HG02840 (cell line): ENCODE data around the gene BCL2.

ENCODE experiments used
- ATAC-seq: cut with Tn5 transposase; IDR thresholded peaks from one replicate; pipeline ENCODE4 v1.9.1; 2021; ENCODE audit warnings: mild to moderate bottlenecking, moderate library complexity, moderate number of reproducible peaks; ENCODE audit not compliant: unreplicated experiment, low FRiP score

BCL2 gene

DNA sequence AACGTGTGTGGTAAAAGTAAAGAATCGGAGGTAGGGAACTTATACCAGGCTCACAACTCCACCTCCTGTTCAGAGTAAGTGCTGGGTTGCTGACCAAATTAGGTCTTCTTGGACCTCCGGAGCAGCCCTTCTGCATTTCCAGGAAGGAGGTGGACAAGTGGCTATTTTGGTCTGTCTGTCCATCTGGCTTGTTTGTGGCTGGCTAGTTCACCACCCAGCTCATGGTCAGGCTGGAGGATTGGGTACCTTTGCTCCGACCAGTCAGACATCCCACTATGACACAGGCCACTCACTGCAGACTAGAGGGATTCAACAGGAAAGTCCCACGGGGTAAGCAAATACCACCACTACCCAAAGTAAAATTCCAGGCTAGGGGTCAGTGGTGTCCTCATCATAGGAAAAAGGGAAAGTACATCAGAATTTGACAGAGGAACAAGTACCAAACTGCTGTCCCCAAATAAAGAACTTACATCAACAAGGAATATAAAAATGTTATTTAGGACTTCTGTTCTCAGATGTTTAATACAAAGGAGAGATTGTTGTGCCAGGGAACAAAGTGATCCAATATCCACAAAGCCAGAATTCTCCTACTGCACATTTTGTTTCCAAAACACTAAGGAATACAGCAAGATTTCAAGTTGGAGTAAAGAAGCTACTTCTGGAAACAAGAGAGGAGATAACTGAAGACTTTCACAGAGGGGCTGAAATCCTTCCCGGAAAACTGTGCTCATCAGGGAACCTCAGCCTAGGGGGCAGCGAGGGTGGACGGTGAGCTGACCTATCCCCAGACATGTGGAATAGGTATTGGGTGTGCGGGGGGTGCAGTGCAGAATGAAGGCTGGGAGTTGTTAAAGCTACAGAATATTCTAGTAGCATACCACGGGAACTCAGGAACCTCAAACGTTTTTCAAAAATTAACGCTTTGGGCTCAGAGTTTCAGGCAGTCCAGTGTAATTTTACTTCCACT is 56.9 kb downstream of the BCL2 start:
- no peak for ATAC-seq

DNA sequence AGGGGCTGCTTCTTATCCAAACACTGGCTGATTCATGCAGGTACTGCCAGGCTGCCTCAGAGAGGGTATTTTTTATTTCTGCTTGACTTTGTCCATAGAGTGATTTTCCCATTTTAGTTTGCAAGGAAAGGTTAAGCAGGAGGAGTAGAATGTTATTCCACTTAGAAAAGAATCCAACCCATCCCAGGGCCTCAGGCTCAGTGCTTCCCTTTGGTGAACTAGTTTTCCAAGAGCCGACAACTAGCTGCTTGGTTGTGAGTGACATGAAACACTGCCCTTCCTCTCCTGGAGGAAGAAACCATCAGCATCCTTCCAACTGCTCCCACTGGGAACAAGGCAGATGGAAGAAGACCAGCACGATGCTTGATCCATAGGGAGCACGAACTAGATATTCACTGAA is 58.5 kb downstream of the BCL2 start:
- no peak for ATAC-seq

DNA sequence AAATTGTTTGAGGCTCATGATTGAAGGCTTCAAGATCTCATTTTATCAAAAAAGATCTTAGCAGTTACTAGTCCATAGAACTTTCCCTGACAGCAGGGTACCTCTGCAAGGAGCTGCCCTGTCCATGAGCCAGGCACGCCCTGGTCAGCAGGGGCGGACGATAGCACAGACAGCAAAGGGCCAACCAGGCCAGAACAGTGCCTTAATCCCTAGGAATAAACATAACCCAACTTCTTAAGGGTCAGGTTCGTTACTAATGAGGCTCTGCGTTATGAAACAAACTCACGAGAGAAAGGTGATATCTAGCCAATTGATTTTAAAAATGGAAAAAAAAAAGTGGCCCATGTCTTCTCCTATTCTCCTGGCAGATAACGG is 59.2 kb downstream of the BCL2 start:
- no peak for ATAC-seq

DNA sequence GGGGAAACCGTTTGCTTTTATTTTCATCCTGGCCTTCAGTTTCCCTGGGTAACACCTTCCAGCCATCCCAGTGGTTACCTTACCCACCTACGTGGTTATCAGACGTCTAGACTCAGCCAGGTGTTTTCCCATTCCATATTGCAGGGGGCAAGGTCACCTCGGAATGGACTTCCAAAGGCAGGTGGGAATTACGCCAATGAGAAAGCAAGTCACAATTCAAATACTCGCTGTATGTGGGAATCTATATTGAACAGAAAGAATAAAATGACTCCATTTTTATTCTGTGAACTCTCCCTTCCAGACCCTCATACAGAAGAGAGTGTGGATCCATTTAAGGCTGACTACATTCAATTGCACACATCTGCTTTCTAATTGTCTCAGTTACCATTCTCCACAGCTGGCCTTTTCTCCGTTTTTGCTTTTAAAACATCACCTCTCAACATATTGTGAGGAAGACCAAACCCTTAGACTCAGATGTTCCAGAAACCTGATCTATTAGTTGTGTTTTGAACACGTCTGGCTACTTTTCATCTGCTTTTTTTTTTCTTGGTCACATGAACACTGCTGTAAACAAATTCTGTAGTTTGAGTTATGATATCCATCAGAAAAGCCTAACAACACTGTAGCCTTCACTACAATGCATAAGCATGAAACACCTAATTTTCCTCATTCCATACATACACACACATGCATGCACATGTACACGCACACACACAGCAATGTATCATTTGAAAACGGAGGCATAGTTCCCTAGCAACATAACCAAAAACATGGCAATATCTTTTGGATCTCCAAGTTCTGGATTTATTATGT is 59.8 kb downstream of the BCL2 start:
- ATAC-seq, result no peak

DNA sequence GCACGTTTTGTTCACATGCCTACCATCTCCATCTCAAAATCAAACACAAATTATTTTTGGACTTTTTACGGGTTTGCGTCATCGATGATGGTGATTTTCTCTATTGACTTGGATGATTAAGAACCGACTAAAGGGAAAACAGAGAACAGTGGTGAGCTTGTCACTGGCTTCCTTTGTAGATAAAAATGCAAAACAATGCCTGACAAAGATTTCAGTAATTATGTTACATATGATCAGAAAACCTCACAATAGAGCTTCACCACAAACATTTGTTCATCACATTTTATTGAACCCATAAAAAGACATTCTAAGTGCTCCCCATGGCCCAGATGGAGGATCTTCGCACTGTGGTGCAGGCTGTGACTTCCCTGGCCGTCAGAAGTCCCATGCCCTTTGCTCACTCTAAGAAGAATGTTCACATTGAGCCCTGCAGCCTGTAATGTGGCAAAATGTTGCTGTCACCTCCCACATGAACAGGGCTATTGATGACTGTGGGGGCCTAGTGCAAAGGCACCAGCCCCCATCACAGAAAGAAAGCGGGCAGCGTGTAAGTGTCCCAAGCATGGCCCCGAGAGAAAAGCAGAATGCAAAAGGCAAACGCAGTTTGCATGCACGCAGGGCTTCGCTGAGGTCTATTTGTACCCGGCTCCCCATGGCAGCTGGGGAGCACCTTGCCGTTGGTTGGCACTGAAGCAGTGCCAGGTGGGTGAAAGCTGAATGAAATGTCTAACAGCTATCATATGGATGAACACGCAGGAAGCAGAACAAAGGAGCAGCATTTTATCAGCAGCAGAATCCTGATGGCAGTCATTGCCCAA is 60.6 kb downstream of the BCL2 start:
- ATAC-seq, result no peak

DNA sequence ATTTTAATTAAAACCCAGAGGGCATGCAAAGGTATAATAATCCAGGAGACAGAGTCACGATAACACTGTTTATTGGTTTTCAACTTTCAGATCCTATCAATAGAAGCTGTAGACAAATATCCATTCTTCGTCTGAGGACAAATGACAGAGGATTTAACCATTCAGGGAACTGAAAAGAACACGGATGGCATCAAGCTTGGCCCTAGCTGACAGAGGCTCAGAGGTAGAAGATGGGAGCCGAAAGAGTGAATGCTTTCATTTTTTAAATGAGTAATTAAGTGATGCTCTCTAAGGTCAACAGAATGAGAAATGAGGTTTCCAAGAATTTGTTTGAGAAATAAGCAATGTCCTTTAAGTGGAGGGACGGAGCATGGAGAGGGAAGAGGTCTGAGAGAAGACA is 62.1 kb downstream of the BCL2 start:
- no peak for ATAC-seq

DNA sequence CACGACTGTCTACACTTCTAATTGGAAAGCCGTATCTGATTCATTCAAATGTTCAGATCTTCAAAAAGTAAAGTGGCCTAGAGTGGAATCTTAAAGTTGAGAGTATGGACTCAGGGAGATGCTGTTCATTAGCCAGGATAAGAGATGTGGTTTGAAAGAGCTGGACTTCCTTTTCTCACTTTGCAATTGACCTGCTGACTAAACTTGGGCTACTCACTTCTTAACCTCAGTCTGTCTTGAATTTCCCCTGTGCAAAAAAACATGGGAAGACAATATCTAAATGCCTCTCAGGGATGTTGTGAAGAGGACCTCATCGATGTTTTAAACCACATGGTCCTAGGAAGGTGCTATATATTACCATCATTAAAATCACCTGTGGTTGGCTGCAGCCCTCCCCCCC is 64.1 kb downstream of the BCL2 start:
- ATAC-seq, result no peak

DNA sequence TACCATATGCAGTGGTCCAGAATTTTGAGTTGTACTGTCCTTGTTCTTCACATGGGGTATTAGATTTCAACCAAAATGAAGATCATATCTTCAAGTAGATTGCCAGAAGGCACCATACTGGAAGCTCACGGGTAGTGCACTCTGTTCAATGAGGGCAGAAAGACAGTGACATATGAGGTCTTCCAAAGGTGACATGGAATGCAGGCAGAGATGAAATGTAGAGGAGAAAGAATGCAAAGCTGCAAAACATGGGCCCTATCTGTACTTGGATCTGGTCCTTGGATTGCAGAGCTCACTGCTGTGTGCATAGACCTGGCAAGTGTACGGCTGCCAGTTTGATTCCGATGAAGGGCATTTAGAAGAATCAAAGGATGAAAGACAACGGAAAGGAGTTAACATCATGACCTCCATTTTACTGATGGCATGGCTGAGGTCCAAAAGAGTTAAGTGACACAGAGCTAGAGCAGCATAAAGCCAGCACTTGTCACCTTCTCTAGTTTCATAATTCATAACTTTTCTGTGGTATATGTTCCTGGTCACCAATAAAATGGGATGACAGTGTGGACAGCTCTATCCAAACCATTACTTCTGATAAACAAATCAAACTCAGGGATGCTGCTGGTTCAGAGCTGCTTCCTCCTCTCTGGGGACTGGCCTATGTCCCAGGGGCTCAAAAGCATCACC is 64.7 kb downstream of the BCL2 start:
- ATAC-seq, result no peak

DNA sequence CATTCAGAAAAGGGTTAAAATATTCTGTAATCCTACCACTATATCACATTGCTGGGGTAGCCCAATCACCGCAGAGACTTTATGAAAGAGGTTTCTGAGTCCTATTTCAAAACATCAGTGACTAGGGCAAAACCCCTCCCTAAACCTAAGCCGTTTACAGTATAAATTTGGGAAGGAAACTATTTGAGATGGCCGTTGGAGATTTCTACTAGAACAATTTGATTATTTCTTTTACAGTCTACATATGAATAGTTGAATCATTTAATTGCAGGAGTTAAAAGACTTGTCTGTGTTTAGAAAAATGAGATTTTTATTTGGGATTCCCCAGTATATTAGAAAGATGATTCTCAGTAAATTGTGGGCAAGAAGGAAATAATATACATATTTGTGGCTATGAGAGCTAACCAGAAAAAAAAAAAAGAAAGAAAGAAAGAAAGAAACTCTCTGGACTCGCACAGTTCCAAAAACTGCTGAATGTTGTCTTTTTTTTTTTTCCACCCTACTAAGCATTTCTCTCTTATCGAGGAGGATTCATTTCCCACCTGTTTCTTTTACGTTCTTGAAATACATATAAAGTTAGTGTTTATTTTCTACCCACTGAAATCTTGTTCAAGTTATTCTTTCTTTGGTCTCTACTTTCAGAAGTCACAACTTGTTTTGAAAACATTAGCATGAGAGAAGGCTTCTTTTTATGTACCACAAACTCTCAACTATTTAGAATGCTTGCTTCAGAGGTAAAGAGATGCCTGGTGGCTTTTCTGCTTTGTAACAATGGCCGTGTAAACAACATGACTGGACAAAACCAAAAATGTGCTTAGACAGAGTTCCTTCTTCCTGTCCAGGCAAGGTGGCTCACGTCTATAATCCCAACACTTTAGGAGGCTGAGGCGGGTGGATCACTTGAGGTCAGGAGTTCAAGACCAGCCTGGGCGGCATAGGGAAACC is 65.9 kb downstream of the BCL2 start:
- no peak for ATAC-seq

DNA sequence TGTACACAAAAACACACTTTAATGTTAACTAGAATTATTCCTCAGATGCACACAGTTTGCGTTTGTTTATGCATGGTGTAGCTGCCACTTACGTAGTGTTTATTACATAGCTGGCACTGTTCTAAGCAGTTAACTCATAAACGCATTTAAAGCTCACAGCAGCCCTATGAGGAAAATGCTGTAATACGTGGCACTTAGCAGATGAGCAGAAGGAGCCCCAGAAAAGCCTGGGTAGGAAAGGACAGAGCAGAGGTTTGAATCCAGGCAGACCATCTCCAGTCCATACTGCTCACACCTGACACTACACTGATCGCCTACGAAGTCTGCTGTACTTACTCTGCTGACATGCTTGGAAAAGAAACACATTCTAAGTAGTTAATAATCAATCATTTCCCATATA is 66.6 kb downstream of the BCL2 start:
- no peak for ATAC-seq

DNA sequence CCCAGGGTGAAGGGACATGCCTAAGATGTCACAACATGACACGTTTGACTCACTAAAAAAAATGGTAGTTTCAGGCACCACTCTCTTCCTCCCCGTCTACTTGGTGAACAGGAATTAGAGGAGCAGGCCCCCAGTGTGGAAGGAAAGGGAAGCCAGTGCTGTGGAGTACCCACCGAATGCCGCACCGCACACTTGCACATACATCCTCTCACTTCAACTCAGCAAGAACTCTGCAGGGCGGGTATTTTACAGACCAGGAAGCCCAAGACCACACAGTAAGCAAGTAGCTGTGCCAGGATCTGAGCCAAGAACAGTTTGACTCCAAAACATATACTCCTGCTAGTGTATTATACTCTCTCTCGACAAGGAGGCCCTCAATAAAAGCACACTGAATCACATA is 69.8 kb downstream of the BCL2 start:
- ATAC-seq, result no peak

DNA sequence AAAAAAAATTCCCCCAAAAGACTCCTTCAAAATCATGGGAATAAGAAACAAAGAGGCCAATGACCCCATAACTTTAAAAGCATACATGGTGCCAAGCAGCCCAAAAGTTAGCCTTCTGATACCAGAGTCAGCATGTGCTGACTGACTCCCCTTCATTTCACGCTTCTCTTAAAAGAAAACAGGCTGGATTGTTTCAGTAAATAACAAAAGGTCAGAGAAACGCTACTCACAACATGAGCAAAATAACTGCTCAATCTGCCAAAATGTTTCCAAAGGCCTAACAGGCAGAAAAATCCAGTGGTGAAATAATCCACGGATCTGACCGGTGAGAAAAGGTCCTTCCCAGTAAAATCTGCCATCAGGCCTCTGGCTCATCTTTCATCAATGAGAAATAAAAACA is 71.6 kb downstream of the BCL2 start:
- no peak for ATAC-seq

DNA sequence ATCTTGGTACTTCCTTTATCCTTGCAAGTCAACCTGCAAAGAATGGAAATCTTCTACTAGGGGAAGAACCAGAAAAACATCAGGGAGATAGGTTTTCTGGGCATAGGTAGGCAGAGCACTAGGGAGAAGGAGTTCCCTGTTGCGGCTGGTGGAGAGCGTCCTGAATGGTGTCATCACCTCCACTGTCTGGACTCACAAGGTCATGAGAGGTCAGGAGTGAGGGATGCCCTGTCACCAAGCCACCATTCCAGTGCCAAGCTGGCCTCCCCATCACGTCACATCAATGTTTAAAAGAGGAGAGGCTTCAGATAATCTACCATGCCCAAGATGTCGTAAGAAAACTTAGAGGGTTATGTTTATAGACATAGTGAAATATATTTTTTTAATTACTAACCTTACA is 72.1 kb downstream of the BCL2 start:
- no peak for ATAC-seq

DNA sequence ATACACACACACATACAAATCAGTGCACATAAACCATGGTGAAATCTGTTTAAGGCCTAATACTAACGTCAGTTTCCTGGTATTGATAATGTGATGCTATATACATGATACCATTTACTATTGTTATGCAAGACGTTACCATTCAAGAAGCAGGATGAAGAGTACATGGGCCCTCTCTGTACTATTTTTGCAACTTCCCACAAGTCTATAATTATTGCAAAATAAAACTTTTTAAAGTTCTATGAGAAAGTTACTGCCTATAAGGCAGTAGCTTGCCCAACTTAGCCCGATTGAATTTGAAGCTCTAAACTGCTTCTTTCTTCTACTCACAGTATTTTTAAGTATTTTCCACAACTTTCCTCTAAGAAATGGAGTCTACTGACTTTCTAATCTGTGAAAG is 74.0 kb downstream of the BCL2 start:
- ATAC-seq, result no peak

DNA sequence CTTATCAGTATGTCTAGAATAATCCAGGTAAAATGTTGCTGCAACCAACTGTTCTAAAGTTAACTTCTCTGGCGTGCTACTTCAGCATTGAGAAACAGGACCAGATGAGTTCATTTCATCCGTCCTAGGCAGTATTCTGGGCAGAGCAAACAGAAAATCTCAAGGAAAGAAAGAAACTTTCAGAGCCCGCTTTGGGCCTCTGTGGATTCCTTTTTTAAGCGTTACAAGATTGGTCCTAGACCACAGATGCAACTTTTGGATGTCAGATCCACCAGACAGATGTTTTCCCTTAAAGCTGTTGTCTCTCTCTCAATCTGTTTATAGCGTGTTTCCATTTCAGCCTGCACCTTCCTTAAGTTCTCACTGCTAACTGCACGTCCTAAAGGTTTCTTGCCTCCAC is 75.0 kb downstream of the BCL2 start:
- ATAC-seq, result no peak

DNA sequence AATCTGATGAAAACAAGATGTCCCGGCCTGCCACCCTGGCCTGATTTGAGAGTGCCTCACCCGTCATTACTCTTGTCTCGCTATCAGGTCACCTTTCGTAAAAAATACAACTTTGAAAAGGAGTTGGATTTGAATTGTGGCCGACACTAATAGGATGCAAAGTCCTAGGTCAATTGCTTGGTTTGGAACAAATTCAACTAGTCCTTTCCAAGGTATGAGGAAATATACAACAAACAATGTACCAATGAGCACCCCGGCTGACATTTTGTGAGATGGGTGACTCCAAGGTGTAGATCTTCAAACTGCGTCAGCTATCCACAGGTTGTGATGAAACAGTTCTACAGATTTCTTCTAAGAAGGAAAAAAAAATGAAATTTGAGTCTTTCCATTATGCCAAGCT is 77.8 kb downstream of the BCL2 start:
- no peak for ATAC-seq

DNA sequence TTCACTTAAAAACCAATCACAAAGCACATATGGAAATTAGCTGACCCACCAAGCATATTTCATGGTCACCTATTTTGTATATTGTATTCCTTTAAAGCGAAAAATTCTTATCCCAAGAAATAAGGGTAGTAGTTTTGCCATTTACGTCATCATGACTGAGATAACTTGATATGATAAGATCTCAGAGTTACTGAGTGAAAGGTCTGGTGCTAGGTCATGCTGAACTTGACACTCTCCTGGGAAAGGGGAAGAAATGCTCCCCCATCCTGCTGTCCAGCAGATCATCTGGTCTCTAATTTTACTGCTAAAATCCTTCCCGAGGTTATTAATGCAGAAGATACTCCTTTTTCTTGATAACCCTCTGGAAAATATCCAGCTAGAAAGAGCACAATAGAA is 78.3 kb downstream of the BCL2 start:
- ATAC-seq, result no peak

DNA sequence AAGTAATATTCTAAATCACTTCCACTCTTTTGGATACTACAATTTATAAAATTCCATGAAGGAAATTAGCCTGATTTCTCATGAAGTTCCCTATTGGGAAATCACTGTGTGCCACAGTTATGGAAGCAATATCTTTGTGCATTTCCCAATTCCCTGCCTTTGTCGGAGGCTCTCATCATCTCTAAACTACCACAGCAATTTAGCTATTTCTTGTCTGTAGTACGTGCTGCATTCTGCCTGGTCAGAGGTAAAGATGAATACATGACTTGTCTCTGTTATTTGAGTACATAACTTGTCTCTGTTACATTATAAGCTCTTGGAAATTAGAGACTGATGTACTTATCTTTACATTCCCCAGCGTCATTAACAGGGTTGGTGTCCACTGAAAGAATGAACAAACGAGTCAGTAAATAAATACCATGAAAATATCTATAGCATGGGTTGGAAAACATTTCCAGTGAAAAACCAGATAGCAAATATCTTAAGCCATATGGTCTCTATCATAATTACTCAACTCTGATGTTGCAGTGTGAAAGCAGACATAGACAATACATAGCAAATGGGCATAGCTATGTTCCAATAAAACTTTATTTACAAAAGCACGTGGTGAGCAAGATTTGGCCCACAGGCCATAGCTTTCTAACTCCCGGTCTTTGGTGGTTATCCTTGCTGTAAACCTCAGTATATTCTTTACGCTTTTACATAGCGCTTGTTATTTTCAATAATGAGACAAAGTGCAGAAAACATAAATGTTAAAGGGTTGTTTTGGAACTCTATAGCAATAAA is 78.8 kb downstream of the BCL2 start:
- no peak for ATAC-seq

DNA sequence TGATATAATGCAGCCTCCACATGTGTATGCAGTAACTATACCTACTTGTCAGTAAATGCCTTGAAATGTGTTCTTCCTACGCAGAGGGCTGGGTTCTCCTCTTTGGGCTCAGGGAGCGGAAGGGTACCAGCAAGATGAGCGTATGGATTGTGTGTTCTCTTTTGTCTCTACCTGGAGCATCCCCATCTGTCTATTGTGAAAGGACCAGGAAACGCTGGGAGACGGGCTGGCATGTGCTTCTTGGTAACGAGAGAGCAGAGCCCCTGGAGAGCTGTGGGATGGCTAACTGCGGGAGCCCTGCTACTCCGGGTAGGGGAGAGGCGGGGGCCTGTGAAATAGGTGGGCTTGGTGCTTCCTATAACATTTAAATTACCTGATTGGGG is 80.9 kb downstream of the BCL2 start:
- no peak for ATAC-seq
